GM20000 (cell line): ENCODE results near the gene SPAG6.

Experiments used
- DNase-seq: peaks from one replicate; pipeline ENCODE4 v3.0.0; 2012; ENCODE audit warnings: low spot score
- CTCF ChIP-seq: IDR thresholded peaks from 2 replicates; pipeline ENCODE4 v1.5.1; 2012; ENCODE audit warnings: mild to moderate bottlenecking, control low read depth; ENCODE audit errors: extremely low read depth, missing control alignments

Gene SPAG6

GRCh38 chr10:22310928-22311327 lies 34.4 kb upstream of the SPAG6 start:
- DNase-seq = no peak
- TF ChIP-seq CTCF = no peak

DNA sequence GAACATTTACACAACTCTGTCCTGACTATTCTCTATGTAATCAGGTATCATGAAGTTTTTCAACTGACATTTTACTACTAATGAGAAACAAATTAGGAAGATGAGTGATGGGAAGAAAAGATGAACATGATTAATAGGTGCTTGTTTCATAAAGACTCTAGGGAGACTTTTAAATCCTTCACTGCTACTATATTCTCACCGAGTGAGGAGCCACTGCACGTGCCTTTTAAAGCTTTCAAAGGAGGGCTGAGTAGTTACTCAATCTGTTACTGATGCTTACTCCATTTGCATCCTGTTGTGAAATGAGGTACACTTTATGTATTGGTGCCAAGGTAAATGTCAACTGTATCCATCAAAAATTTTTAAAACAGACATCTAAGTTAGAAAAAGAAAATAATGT lies 30.4 kb upstream of the SPAG6 start:
- TF ChIP-seq CTCF = no peak
- DNase-seq = no peak

- no peak for TF ChIP-seq CTCF
- no peak for DNase-seq
Measured at GRCh38 chr10:22315455-22316285, 29.6 kb upstream of the SPAG6 start.

DNA sequence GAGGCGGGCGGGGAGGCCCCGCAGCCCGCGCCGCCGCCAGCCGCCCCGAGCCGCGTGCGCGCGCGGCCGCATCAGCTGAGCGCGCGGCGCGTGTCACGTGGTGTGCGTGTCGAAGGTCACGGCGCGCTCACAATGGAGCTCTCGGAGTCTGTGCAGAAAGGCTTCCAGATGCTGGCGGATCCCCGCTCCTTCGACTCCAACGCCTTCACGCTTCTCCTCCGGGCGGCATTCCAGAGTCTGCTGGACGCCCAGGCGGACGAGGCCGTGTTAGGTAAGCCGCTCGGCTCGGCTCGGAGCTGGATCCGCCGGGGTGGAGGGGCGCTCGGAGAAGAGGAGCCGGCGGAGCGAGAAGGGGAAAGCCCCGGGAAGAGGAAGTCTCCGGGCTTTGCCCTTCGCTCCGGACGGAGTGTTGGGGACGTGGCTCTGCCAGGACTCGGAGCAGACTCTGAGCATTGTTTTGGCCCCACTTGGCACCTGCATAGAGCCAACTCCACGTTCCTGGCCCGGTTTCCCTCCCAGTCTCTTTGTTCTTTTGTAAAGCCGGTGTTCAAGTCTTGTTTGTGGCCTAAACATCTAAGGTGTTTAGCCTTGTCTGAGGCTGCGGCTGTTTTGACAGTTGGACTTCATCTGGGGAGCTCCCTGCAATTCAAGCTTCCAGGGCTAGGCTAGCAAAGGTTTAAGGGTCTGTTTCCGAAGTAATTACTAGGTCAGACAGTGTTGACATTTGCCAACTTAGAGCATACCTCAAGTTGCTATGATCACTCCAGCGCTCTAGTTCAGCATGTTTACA lies 28.8 kb upstream of the SPAG6 start, which contains the start of gene COMMD3:
TSS of gene COMMD3 (plus strand) at position 103 of the 790 bp plus-strand sequence. CDS start at position 133, 30 bp downstream.
- peak; percentile 88 for DNase-seq
- no peak for TF ChIP-seq CTCF

DNA sequence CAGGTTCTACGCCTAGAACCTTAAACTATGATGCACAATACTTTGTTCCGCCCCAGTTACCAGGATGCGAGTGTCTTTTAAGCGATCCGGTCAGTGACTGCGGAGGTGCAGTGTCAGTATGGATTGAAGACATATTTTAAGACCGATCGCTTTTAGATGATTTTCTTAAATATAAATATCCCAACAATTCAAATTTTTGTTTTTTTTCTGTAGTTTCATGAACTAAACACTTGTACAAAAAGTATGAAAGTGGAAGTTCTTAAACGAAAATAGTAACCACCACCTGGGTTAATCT lies 28.3 kb upstream of the SPAG6 start:
- no peak for TF ChIP-seq CTCF
- DNase-seq = peak; percentile 60

- DNase-seq = peak; percentile 22
- TF ChIP-seq CTCF = no peak
Measured at GRCh38 chr10:22317771-22318565, 27.3 kb upstream of the SPAG6 start.

DNA sequence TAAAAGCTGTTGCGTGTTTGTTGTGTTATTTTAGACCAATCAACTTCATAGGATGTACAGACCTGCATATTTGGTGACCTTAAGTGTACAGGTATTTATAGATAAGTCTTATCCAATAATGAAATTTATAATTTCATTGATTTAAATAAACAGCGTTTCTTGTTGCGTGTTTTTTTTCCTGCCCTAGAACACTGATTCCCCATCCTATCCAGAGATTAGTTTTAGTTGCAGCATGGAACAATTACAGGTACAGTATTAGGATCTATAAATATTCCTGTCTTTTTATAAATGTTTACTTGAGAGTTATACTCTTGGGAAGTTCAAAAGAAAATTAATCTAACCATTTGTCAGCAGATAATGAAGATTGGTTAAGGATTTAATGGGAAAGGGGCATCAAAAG lies 26.5 kb upstream of the SPAG6 start:
- no peak for TF ChIP-seq CTCF
- DNase-seq = no peak
